H1 (cell line): ENCODE measurements around the gene SHISAL2B. TPM values are rescaled to one million over a fixed set of nuclear protein-coding genes. Genes with fewer than 3 reads are reported as not detected.

Experiments
- CTCF ChIA-PET: fragments of 300-600 bp; sonication (Branson Sonifier 250); formaldehyde crosslinking; loops from one replicate; lab custom pipeline; 2021; ENCODE audit not compliant: partially characterized antibody; lab: Charles Lee
- POLR2A ChIA-PET: fragments of 300-600 bp; sonication (Branson Sonifier 250); formaldehyde crosslinking; loops from one replicate; lab custom pipeline; 2021; ENCODE audit warnings: inconsistent platforms; ENCODE audit not compliant: partially characterized antibody; lab: Charles Lee
- DNase-seq, 2 experiments: peaks; one replicate each; pipeline versions ENCODE4 v3.0.0 to v3.0.0-alpha.2; 2010 to 2022; ENCODE audit warnings: low spot score in 2 of 2, low read depth in 1 of 2, mixed read lengths in 1 of 2
- FAIRE-seq: peaks from 2 replicates; lab custom pipeline; 2011; peaks lifted over from hg19 to GRCh38; lab: Jason Lieb, UNC
- H2AFZ ChIP-seq: 2 replicates; pipeline ENCODE4 v1.8.1; 2012; ENCODE audit warnings: low read length, inconsistent platforms
- H2AK5ac ChIP-seq: 2 replicates; pipeline ENCODE4 v1.6.1; 2013; ENCODE audit warnings: low read depth, low read length
- H2BK120ac ChIP-seq: replicated peaks from 2 replicates; pipeline ENCODE3; 2013; ENCODE audit warnings: low read depth, low read length, inconsistent platforms
- H2BK12ac ChIP-seq: 2 replicates; pipeline ENCODE4 v1.6.1; 2013; ENCODE audit warnings: low read depth, low read length
- H2BK15ac ChIP-seq: 2 replicates; pipeline ENCODE4 v1.6.1; 2013; ENCODE audit warnings: low read length
- H2BK20ac ChIP-seq: 2 replicates; pipeline ENCODE4 v1.6.1; 2013; ENCODE audit warnings: low read length
- H2BK5ac ChIP-seq: 2 replicates; pipeline ENCODE4 v1.6.1; 2013; ENCODE audit warnings: low read depth, low read length
- H3K14ac ChIP-seq: 2 replicates; pipeline ENCODE4 v1.6.1; 2013; ENCODE audit warnings: inconsistent platforms; ENCODE audit not compliant: insufficient read length
- H3K18ac ChIP-seq: 2 replicates; pipeline ENCODE4 v1.6.1; 2013; ENCODE audit warnings: low read length; ENCODE audit errors: extremely low read depth
- H3K23ac ChIP-seq: 2 replicates; pipeline ENCODE4 v1.6.1; 2013; ENCODE audit warnings: inconsistent platforms; ENCODE audit not compliant: insufficient read length
- H3K23me2 ChIP-seq: 2 replicates; pipeline ENCODE4 v1.6.1; 2013; ENCODE audit warnings: low read depth, low read length
- H3K27ac ChIP-seq: 2 replicates; pipeline ENCODE4 v1.6.1; 2011; ENCODE audit warnings: low read depth, low read length, inconsistent platforms
- H3K27me3 ChIP-seq, 4 experiments: replicated peaks in 1 of 4; 1 replicate in 1 of 4; 2 replicates in 3 of 4; pipeline versions ENCODE4 v1.6.1 to v1.8.1; 2011 to 2013; ENCODE audit warnings: low read length in 3 of 4, mild to moderate bottlenecking in 3 of 4, inconsistent platforms in 2 of 4, mixed read lengths in 2 of 4, moderate library complexity in 1 of 4; ENCODE audit not compliant: control insufficient read depth in 3 of 4, insufficient read depth in 3 of 4; ENCODE audit errors: extremely low read depth in 1 of 4
- H3K36me3 ChIP-seq, 4 experiments: 2 replicates each; pipeline versions ENCODE4 v1.6.1 to v1.8.1; 2011 to 2013; ENCODE audit warnings: mild to moderate bottlenecking in 4 of 4, low read length in 3 of 4, moderate library complexity in 2 of 4, control low read depth in 1 of 4, inconsistent platforms in 1 of 4; ENCODE audit not compliant: insufficient read depth in 4 of 4, control insufficient read depth in 2 of 4
- H3K4ac ChIP-seq: replicated peaks from 2 replicates; pipeline ENCODE3; 2013; ENCODE audit warnings: low read length, low read depth, mixed read lengths, inconsistent platforms; ENCODE audit not compliant: insufficient read length
- H3K4me1 ChIP-seq, 4 experiments: replicated peaks in 1 of 4; 1 replicate in 1 of 4; 2 replicates in 3 of 4; pipeline versions ENCODE4 v1.6.1 to v1.8.1; 2011 to 2013; ENCODE audit warnings: low read length in 3 of 4, inconsistent platforms in 2 of 4, mixed read lengths in 1 of 4; ENCODE audit not compliant: insufficient read depth in 4 of 4, control insufficient read depth in 3 of 4
- H3K4me2 ChIP-seq, 2 experiments: 2 replicates each; pipeline versions ENCODE4 v1.6.1 to v1.8.1; 2011 to 2013; ENCODE audit warnings: low read depth in 2 of 2, low read length in 2 of 2, control low read depth in 1 of 2, inconsistent platforms in 1 of 2, mild to moderate bottlenecking in 1 of 2; ENCODE audit not compliant: insufficient read depth in 1 of 2
- H3K4me3 ChIP-seq, 4 experiments: fragments of 200-600, 300-600 bp in 1 of 4; sonication (generic), shearing (Covaris generic), sonication (Bioruptor Twin) in 1 of 4; 2 replicates each; pipeline versions ENCODE4 v1.5.1 to v1.8.1; 2011 to 2016; ENCODE audit warnings: low read length in 4 of 4, low read depth in 3 of 4, control low read depth in 2 of 4, inconsistent platforms in 2 of 4, mild to moderate bottlenecking in 2 of 4, mixed read lengths in 1 of 4, moderate library complexity in 1 of 4; ENCODE audit not compliant: insufficient read depth in 2 of 4; ENCODE audit errors: extremely low read depth in 1 of 4
- H3K56ac ChIP-seq: replicated peaks from 2 replicates; pipeline ENCODE3; 2013; ENCODE audit warnings: low read depth, mild to moderate bottlenecking, mixed read lengths, low read length, inconsistent platforms; ENCODE audit not compliant: insufficient read length
- H3K79me1 ChIP-seq: 2 replicates; pipeline ENCODE4 v1.6.1; 2013; ENCODE audit warnings: low read depth, low read length, control low read depth
- H3K79me2 ChIP-seq, 2 experiments: 2 replicates each; pipeline versions ENCODE4 v1.6.1 to v1.8.1; 2012 to 2013; ENCODE audit warnings: low read length in 2 of 2, mild to moderate bottlenecking in 2 of 2, inconsistent platforms in 1 of 2; ENCODE audit not compliant: insufficient read depth in 2 of 2, control insufficient read depth in 1 of 2
- H3K9ac ChIP-seq, 4 experiments: replicated peaks in 1 of 4; 1 replicate in 1 of 4; 2 replicates in 3 of 4; pipeline versions ENCODE4 v1.6.1 to v1.8.1; 2011 to 2013; ENCODE audit warnings: low read depth in 3 of 4, low read length in 3 of 4, control low read depth in 2 of 4, mild to moderate bottlenecking in 2 of 4, moderate library complexity in 2 of 4, inconsistent platforms in 1 of 4; ENCODE audit errors: extremely low read depth in 1 of 4
- H3K9me3 ChIP-seq, 2 experiments: 2 replicates each; pipeline versions ENCODE4 v1.6.1 to v1.8.1; 2012 to 2013; ENCODE audit warnings: mild to moderate bottlenecking in 2 of 2, moderate library complexity in 2 of 2, control low read depth in 1 of 2, inconsistent platforms in 1 of 2, low read depth in 1 of 2, low read length in 1 of 2, mixed read lengths in 1 of 2; ENCODE audit not compliant: insufficient read depth in 2 of 2
- H4K20me1 ChIP-seq, 2 experiments: replicated peaks in 1 of 2; 2 replicates each; pipeline versions ENCODE3 to v1.8.1; 2011 to 2013; ENCODE audit warnings: inconsistent platforms in 2 of 2, low read length in 2 of 2, mild to moderate bottlenecking in 1 of 2; ENCODE audit not compliant: insufficient read depth in 2 of 2, control insufficient read depth in 1 of 2
- H4K5ac ChIP-seq: 2 replicates; pipeline ENCODE4 v1.6.1; 2013; ENCODE audit warnings: low read length, low read depth, mixed read lengths, inconsistent platforms; ENCODE audit not compliant: insufficient read length
- H4K8ac ChIP-seq: 2 replicates; pipeline ENCODE4 v1.8.0; 2013; ENCODE audit warnings: mild to moderate bottlenecking, moderate library complexity, low read length, inconsistent platforms; ENCODE audit not compliant: insufficient read depth; ENCODE audit errors: extremely low read depth
- H4K91ac ChIP-seq: replicated peaks from 2 replicates; pipeline ENCODE3; 2013; ENCODE audit warnings: low read length, mixed read lengths, inconsistent platforms; ENCODE audit not compliant: insufficient read length
- PHF8 ChIP-seq: fragments of 200-600 bp; sonication (generic); conservative IDR thresholded peaks from 2 replicates; pipeline ENCODE4 v1.7.1; 2012; ENCODE audit warnings: low read depth, mild to moderate bottlenecking, inconsistent platforms, low read length, moderate library complexity
- POLR2A ChIP-seq, 2 experiments: IDR thresholded peaks; 1 replicate in 1 of 2; 2 replicates in 1 of 2; pipeline ENCODE4 v1.6.1; 2011; ENCODE audit warnings: low read depth in 2 of 2, low read length in 2 of 2, mild to moderate bottlenecking in 2 of 2; ENCODE audit errors: control extremely low read depth in 1 of 2
- RFX5 ChIP-seq: IDR thresholded peaks from 2 replicates; pipeline ENCODE4 v1.6.1; 2011; ENCODE audit warnings: low read depth, low read length, improper control_type of control experiment, borderline replicate concordance
- RXRA ChIP-seq: IDR thresholded peaks from 2 replicates; pipeline ENCODE4 v1.6.1; 2011; ENCODE audit warnings: low read depth, mild to moderate bottlenecking, low read length, moderate library complexity; ENCODE audit not compliant: insufficient read depth
- SP4 ChIP-seq: IDR thresholded peaks from 2 replicates; pipeline ENCODE4 v1.6.1; 2012; ENCODE audit warnings: low read length, inconsistent platforms
- whole genome bisulfite sequencing, 2 experiments: shearing (Covaris generic) in 1 of 2; methylation state at CpG; one replicate each; pipeline versions ENCODE4 v1.1.6 to v1.1.7; 2013 to 2015; ENCODE audit warnings: low lambda C conversion rate in 2 of 2, mixed read lengths in 2 of 2, inconsistent platforms in 1 of 2, low coverage in 1 of 2, missing lambda C conversion rate in 1 of 2; ENCODE audit not compliant: insufficient replicate concordance in 2 of 2, insufficient coverage in 1 of 2, insufficient read length in 1 of 2; ENCODE audit errors: extremely low coverage in 1 of 2, missing lambda C conversion rate in 1 of 2; 5-methylcytosine and 5-hydroxymethylcytosine counted together
- polyA plus RNA-seq, 7 experiments: library from polyadenylated mRNA; depleted of rRNA in 3 of 7; stranded (reverse) in 5 of 7; unstranded in 2 of 7; fragments of >200 nt in 5 of 7; fragments of 200-250 nt in 2 of 7; gene quantifications; 1 replicate in 5 of 7; 2 replicates in 1 of 7; 4 replicates in 1 of 7; pipeline versions ENCODE4 v1.2.1 to v1.2.3, GENCODE V29; 2011 to 2013; ENCODE audit warnings: missing spikeins in 2 of 7, mixed read lengths in 2 of 7
- total RNA-seq: library from RNA; stranded (reverse); fragmentation: NEBNext Ultra II Directional; extraction: Animal tissue kit (Norgen Biotek cat#: 25700); gene quantifications from 2 replicates; pipeline ENCODE4 v1.2.1, GENCODE V29; 2021

The SHISAL2B gene
- total and polyA plus RNA-seq, 2 of the 8 experiments (the other 6 are each of a cell fraction or from before 2014, with no cell fraction given), result 10.6 to 14.2 TPM

GRCh38 chr5:64654561-64654938 lies 35.8 kb upstream of the SHISAL2B start:
- Histone ChIP-seq H3K14ac (no peak overlapping the region), H3K4me1 (no peaks in the 10 kb centered on the region), H3K23ac (no peak overlapping the region), H4K91ac (no peak overlapping the region), H3K79me1 (no peaks in the 10 kb centered on the region), H3K56ac (no peak overlapping the region), H3K4ac (no peak overlapping the region), H2AK5ac (no peak overlapping the region), H3K23me2 (no peaks in the 10 kb centered on the region), H4K5ac (no peak overlapping the region), H3K9me3 (no peaks in the 10 kb centered on the region; a peak in 1 of 4 replicates), H2BK15ac (no peak overlapping the region), H2BK12ac (no peak overlapping the region), H3K4me2 (no peak overlapping the region), H3K9ac (no peak overlapping the region), H3K4me3 (no peak overlapping the region), H3K27ac (no peak overlapping the region), H2BK120ac (no peak overlapping the region), H2BK20ac (no peak overlapping the region), H3K27me3 (no peaks in the 10 kb centered on the region), H4K8ac (no peak overlapping the region), H4K20me1 (no peaks in the 10 kb centered on the region), H3K79me2 (no peaks in the 10 kb centered on the region), H2BK5ac (no peak overlapping the region), H2AFZ (no peak overlapping the region), H3K36me3 (no peaks in the 10 kb centered on the region), H3K18ac (no peak overlapping the region)
- FAIRE-seq (no peak), DNase-seq (no peak)
- no peak for TF ChIP-seq RFX5
- no peak for TF ChIP-seq SP4
- TF ChIP-seq RXRA, result no peak
- no peak for TF ChIP-seq PHF8
- TF ChIP-seq POLR2A (IDR thresholded peaks at IDR 0.05; ENCODE audit: control extremely low read depth in 1 of 2, low read depth in 2 of 2, low read length in 2 of 2), result no peak
- ChIA-PET POLR2A (no interaction called here), CTCF (interaction anchor here (1.1 to 1.9 kb wide), 2 partner anchors 19 to 115 kb away, joined by 4 read pairs; partner anchors contain the start of gene CWC27)
- WGBS, 2 experiments, result 87% methylated on average over 2 of the region's 2 CpGs; no CpG with 5 or more reads in 1 of the 2 experiments
